Right atrium auricular region (tissue), 2 donors: ENCODE measurements around the gene SLC18A3. TPM values are rescaled to one million over a fixed set of nuclear protein-coding genes. Genes with fewer than 3 reads are reported as not detected.

Experiments
- DNase-seq: peaks from one replicate; pipeline ENCODE4 v3.0.0-alpha.2; 2019; ENCODE audit warnings: low spot score
- H3K27ac ChIP-seq, 2 donors: fragments of 200-600 bp; sonication (generic); 1 replicate in 1 of 2; 2 replicates in 1 of 2; pipeline ENCODE4 v1.5.1; 2016 to 2019
- H3K27me3 ChIP-seq, 2 donors: fragments of 200-600 bp; sonication (generic); one replicate each; pipeline versions ENCODE4 v1.5.1 to v1.6.0; 2017 to 2019
- H3K36me3 ChIP-seq: fragments of 200-600 bp; sonication (generic); one replicate; pipeline ENCODE4 v1.5.1; 2016
- H3K4me1 ChIP-seq, 2 donors: fragments of 200-600 bp; sonication (generic); one replicate each; pipeline versions ENCODE4 v1.5.1 to v1.6.0; 2017 to 2019
- H3K4me3 ChIP-seq, 2 donors: fragments of 200-600 bp; sonication (generic); 1 replicate in 1 of 2; 2 replicates in 1 of 2; pipeline ENCODE4 v1.5.1; 2017 to 2019; ENCODE audit warnings: mild to moderate bottlenecking in 1 of 2, moderate library complexity in 1 of 2
- H3K9me3 ChIP-seq, 2 donors: fragments of 200-600 bp; sonication (generic); one replicate each; pipeline ENCODE4 v1.5.1; 2019
- total RNA-seq, 2 donors: library from RNA; depleted of rRNA; stranded (reverse); fragments of >200 nt; gene quantifications; one replicate each; pipeline ENCODE4 v1.1.0, GENCODE V29; 2016
- TF ChIP-seq, protein P1 (sequence below), 2 donors: fragments of 200-600 bp; sonication (generic); IDR thresholded peaks; one replicate each; pipeline ENCODE4 v1.5.1; 2019; ENCODE audit warnings: antibody characterized with exemption in 2 of 2

Gene SLC18A3
- total RNA-seq, 2 donors from 2014 or later, result not detected

- peaks cover 0 to 3% of the 10 kb centered on the region in 2 donors for H3K27me3 ChIP-seq
- no peak for DNase-seq
Observed at GRCh38 chr10:49600046-49600445, 10.1 kb upstream of the SLC18A3 start.

DNA sequence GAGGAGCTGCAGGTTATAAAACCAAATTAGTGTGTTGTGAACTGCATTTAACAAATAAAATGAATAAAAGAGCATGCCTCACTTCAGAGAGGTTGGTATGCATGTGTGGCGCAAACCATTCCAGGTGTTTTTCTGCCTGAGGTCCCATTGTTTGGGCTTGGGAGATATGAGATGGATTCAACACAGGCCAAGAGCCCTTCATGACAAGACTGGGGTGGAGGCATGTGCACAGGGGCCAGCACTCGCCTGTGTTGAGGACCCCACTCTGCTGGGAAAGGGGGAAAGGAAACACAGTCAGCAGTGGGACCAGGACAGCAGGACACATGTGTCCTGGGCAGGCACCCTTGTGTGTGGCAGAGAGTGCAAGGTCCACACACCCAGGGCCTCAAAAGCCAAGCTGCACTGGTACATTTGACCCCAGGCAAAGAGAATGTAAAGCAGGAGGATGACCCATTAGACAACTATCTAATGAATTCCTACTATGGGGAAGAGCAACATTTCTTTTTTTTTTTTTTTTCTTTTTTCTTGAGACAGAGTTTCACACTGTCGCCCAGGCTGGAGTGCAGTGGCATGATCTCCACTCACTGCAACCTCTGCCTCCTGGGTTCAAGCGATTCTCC is 9.2 kb upstream of the SLC18A3 start:
- H3K4me1 ChIP-seq, result no peaks in the 10 kb centered on the region
- DNase-seq, result no peak
- no peaks in the 10 kb centered on the region for H3K36me3 ChIP-seq
- no peaks in the 10 kb centered on the region for H3K9me3 ChIP-seq
- TF ChIP-seq, protein P1, sequence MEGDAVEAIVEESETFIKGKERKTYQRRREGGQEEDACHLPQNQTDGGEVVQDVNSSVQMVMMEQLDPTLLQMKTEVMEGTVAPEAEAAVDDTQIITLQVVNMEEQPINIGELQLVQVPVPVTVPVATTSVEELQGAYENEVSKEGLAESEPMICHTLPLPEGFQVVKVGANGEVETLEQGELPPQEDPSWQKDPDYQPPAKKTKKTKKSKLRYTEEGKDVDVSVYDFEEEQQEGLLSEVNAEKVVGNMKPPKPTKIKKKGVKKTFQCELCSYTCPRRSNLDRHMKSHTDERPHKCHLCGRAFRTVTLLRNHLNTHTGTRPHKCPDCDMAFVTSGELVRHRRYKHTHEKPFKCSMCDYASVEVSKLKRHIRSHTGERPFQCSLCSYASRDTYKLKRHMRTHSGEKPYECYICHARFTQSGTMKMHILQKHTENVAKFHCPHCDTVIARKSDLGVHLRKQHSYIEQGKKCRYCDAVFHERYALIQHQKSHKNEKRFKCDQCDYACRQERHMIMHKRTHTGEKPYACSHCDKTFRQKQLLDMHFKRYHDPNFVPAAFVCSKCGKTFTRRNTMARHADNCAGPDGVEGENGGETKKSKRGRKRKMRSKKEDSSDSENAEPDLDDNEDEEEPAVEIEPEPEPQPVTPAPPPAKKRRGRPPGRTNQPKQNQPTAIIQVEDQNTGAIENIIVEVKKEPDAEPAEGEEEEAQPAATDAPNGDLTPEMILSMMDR (IDR thresholded peaks at IDR 0.05), result no peak
- no peak overlapping the region for H3K27ac ChIP-seq
- H3K4me3 ChIP-seq, result no peak overlapping the region
- H3K27me3 ChIP-seq, result peaks cover 0 to 3% of the 10 kb centered on the region in 2 donors

More at GRCh38 chr10:49600046-49600445, 10.1 kb upstream of the SLC18A3 start:
- no peak overlapping the region for H3K4me3 ChIP-seq
- no peaks in the 10 kb centered on the region for H3K4me1 ChIP-seq
- no peaks in the 10 kb centered on the region for H3K9me3 ChIP-seq
- TF ChIP-seq, protein P1 (IDR thresholded peaks at IDR 0.05), result no peak
- no peak overlapping the region for H3K27ac ChIP-seq
- no peaks in the 10 kb centered on the region for H3K36me3 ChIP-seq

DNA sequence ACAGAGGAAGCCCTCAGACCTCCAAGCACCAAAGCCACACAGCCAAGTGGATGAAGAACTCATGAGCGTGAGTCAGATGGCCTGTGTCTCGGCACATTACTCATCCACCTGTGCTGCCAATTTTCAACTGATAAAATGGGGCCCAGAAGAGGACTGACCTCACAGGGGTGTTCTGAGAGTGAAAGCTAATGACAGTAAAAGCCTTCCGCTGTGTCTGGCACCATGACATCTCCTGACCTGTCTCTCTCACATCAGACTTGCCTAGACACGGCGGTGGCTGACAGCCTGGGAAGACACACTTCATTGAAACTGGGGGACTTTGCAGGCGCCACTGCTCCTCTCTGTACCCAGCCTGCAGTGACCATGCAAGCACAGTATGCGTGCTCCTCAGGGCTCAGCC is 8.3 kb upstream of the SLC18A3 start:
- H3K27ac ChIP-seq, result no peak overlapping the region
- no peak overlapping the region for H3K4me3 ChIP-seq
- H3K4me1 ChIP-seq, result peaks cover 0 to under 1% of the 10 kb centered on the region in 2 donors
- no peaks in the 10 kb centered on the region for H3K9me3 ChIP-seq
- DNase-seq, result no peak
- H3K27me3 ChIP-seq, result peaks cover 0 to 3% of the 10 kb centered on the region in 2 donors
- no peaks in the 10 kb centered on the region for H3K36me3 ChIP-seq
- TF ChIP-seq, protein P1 (IDR thresholded peaks at IDR 0.05), result no peak

DNA sequence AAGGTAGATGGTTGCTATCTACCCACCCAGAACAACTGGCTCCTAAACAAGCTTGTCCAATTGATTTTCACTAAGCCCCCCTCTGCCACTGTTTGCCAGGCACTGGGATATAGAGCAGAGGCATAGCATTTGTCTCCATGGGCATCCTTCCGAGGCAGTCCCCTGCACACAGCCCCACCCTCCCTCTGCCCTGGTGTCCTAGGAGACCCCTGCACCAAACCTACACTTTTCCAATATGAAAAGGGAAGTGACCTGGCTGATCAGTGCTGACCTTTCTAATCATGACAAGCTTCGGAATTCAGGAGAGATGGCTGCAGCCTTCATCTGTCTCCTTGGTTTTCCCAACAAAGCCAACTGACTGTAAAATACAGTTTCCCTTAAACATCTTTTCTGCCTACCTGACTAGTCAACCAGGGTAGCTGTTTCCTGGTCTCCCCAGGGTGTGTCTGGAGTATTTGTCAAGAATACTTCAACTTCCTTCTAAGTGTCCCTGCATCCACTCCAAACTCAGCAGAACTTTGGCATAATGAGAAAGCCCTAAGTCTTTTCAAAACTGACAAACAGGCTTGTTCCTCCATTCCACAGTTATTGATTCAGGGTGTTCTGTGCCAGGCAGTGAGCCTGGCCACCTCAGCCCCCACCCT is 7.6 kb upstream of the SLC18A3 start:
- no peak overlapping the region for H3K4me3 ChIP-seq
- peaks cover 0 to 6% of the 10 kb centered on the region in 2 donors for H3K4me1 ChIP-seq
- no peaks in the 10 kb centered on the region for H3K9me3 ChIP-seq
- H3K36me3 ChIP-seq, result no peaks in the 10 kb centered on the region
- H3K27ac ChIP-seq, result no peak overlapping the region
- TF ChIP-seq, protein P1 (IDR thresholded peaks at IDR 0.05), result no peak
- no peak for DNase-seq
- peaks cover 0 to 3% of the 10 kb centered on the region in 2 donors for H3K27me3 ChIP-seq

- Histone ChIP-seq H3K27me3 (peaks cover 18 to 21% of the 10 kb centered on the region in 2 donors), H3K36me3 (no peaks in the 10 kb centered on the region), H3K9me3 (no peaks in the 10 kb centered on the region), H3K27ac (no peak overlapping the region), H3K4me1 (peaks cover 0 to 19% of the 10 kb centered on the region in 2 donors), H3K4me3 (no peak overlapping the region)
- no peak for DNase-seq
- TF ChIP-seq, protein P1 (IDR thresholded peaks at IDR 0.05), result no peak
Observed at GRCh38 chr10:49605216-49605938, 4.7 kb upstream of the SLC18A3 start.
